H1 (cell line): ENCODE results near the gene TMEM59L. TPM values are rescaled to one million over a fixed set of nuclear protein-coding genes. Genes with fewer than 3 reads are reported as not detected.

Source experiments
- CTCF ChIA-PET: fragments of 300-600 bp; sonication (Branson Sonifier 250); formaldehyde crosslinking; loops from one replicate; lab custom pipeline; 2021; ENCODE audit not compliant: partially characterized antibody; lab: Charles Lee
- POLR2A ChIA-PET: fragments of 300-600 bp; sonication (Branson Sonifier 250); formaldehyde crosslinking; loops from one replicate; lab custom pipeline; 2021; ENCODE audit warnings: inconsistent platforms; ENCODE audit not compliant: partially characterized antibody; lab: Charles Lee
- DNase-seq, 2 experiments: peaks; one replicate each; pipeline versions ENCODE4 v3.0.0 to v3.0.0-alpha.2; 2010 to 2022; ENCODE audit warnings: low spot score in 2 of 2, low read depth in 1 of 2, mixed read lengths in 1 of 2
- FAIRE-seq: peaks from 2 replicates; lab custom pipeline; 2011; peaks lifted over from hg19 to GRCh38; lab: Jason Lieb, UNC
- H2AFZ ChIP-seq: 2 replicates; pipeline ENCODE4 v1.8.1; 2012; ENCODE audit warnings: low read length, inconsistent platforms
- H2AK5ac ChIP-seq: 2 replicates; pipeline ENCODE4 v1.6.1; 2013; ENCODE audit warnings: low read depth, low read length
- H2BK120ac ChIP-seq: replicated peaks from 2 replicates; pipeline ENCODE3; 2013; ENCODE audit warnings: low read depth, low read length, inconsistent platforms
- H2BK12ac ChIP-seq: 2 replicates; pipeline ENCODE4 v1.6.1; 2013; ENCODE audit warnings: low read depth, low read length
- H2BK15ac ChIP-seq: 2 replicates; pipeline ENCODE4 v1.6.1; 2013; ENCODE audit warnings: low read length
- H2BK20ac ChIP-seq: 2 replicates; pipeline ENCODE4 v1.6.1; 2013; ENCODE audit warnings: low read length
- H2BK5ac ChIP-seq: 2 replicates; pipeline ENCODE4 v1.6.1; 2013; ENCODE audit warnings: low read depth, low read length
- H3K14ac ChIP-seq: 2 replicates; pipeline ENCODE4 v1.6.1; 2013; ENCODE audit warnings: inconsistent platforms; ENCODE audit not compliant: insufficient read length
- H3K18ac ChIP-seq: 2 replicates; pipeline ENCODE4 v1.6.1; 2013; ENCODE audit warnings: low read length; ENCODE audit errors: extremely low read depth
- H3K23ac ChIP-seq: 2 replicates; pipeline ENCODE4 v1.6.1; 2013; ENCODE audit warnings: inconsistent platforms; ENCODE audit not compliant: insufficient read length
- H3K23me2 ChIP-seq: 2 replicates; pipeline ENCODE4 v1.6.1; 2013; ENCODE audit warnings: low read depth, low read length
- H3K27ac ChIP-seq: 2 replicates; pipeline ENCODE4 v1.6.1; 2011; ENCODE audit warnings: low read depth, low read length, inconsistent platforms
- H3K27me3 ChIP-seq, 4 experiments: replicated peaks in 1 of 4; 1 replicate in 1 of 4; 2 replicates in 3 of 4; pipeline versions ENCODE4 v1.6.1 to v1.8.1; 2011 to 2013; ENCODE audit warnings: low read length in 3 of 4, mild to moderate bottlenecking in 3 of 4, inconsistent platforms in 2 of 4, mixed read lengths in 2 of 4, moderate library complexity in 1 of 4; ENCODE audit not compliant: control insufficient read depth in 3 of 4, insufficient read depth in 3 of 4; ENCODE audit errors: extremely low read depth in 1 of 4
- H3K36me3 ChIP-seq, 4 experiments: 2 replicates each; pipeline versions ENCODE4 v1.6.1 to v1.8.1; 2011 to 2013; ENCODE audit warnings: mild to moderate bottlenecking in 4 of 4, low read length in 3 of 4, moderate library complexity in 2 of 4, control low read depth in 1 of 4, inconsistent platforms in 1 of 4; ENCODE audit not compliant: insufficient read depth in 4 of 4, control insufficient read depth in 2 of 4
- H3K4ac ChIP-seq: replicated peaks from 2 replicates; pipeline ENCODE3; 2013; ENCODE audit warnings: low read length, low read depth, mixed read lengths, inconsistent platforms; ENCODE audit not compliant: insufficient read length
- H3K4me1 ChIP-seq, 4 experiments: replicated peaks in 1 of 4; 1 replicate in 1 of 4; 2 replicates in 3 of 4; pipeline versions ENCODE4 v1.6.1 to v1.8.1; 2011 to 2013; ENCODE audit warnings: low read length in 3 of 4, inconsistent platforms in 2 of 4, mixed read lengths in 1 of 4; ENCODE audit not compliant: insufficient read depth in 4 of 4, control insufficient read depth in 3 of 4
- H3K4me2 ChIP-seq, 2 experiments: 2 replicates each; pipeline versions ENCODE4 v1.6.1 to v1.8.1; 2011 to 2013; ENCODE audit warnings: low read depth in 2 of 2, low read length in 2 of 2, control low read depth in 1 of 2, inconsistent platforms in 1 of 2, mild to moderate bottlenecking in 1 of 2; ENCODE audit not compliant: insufficient read depth in 1 of 2
- H3K4me3 ChIP-seq, 4 experiments: fragments of 200-600, 300-600 bp in 1 of 4; sonication (generic), shearing (Covaris generic), sonication (Bioruptor Twin) in 1 of 4; 2 replicates each; pipeline versions ENCODE4 v1.5.1 to v1.8.1; 2011 to 2016; ENCODE audit warnings: low read length in 4 of 4, low read depth in 3 of 4, control low read depth in 2 of 4, inconsistent platforms in 2 of 4, mild to moderate bottlenecking in 2 of 4, mixed read lengths in 1 of 4, moderate library complexity in 1 of 4; ENCODE audit not compliant: insufficient read depth in 2 of 4; ENCODE audit errors: extremely low read depth in 1 of 4
- H3K56ac ChIP-seq: replicated peaks from 2 replicates; pipeline ENCODE3; 2013; ENCODE audit warnings: low read depth, mild to moderate bottlenecking, mixed read lengths, low read length, inconsistent platforms; ENCODE audit not compliant: insufficient read length
- H3K79me1 ChIP-seq: 2 replicates; pipeline ENCODE4 v1.6.1; 2013; ENCODE audit warnings: low read depth, low read length, control low read depth
- H3K79me2 ChIP-seq, 2 experiments: 2 replicates each; pipeline versions ENCODE4 v1.6.1 to v1.8.1; 2012 to 2013; ENCODE audit warnings: low read length in 2 of 2, mild to moderate bottlenecking in 2 of 2, inconsistent platforms in 1 of 2; ENCODE audit not compliant: insufficient read depth in 2 of 2, control insufficient read depth in 1 of 2
- H3K9ac ChIP-seq, 4 experiments: replicated peaks in 1 of 4; 1 replicate in 1 of 4; 2 replicates in 3 of 4; pipeline versions ENCODE4 v1.6.1 to v1.8.1; 2011 to 2013; ENCODE audit warnings: low read depth in 3 of 4, low read length in 3 of 4, control low read depth in 2 of 4, mild to moderate bottlenecking in 2 of 4, moderate library complexity in 2 of 4, inconsistent platforms in 1 of 4; ENCODE audit errors: extremely low read depth in 1 of 4
- H3K9me3 ChIP-seq, 2 experiments: 2 replicates each; pipeline versions ENCODE4 v1.6.1 to v1.8.1; 2012 to 2013; ENCODE audit warnings: mild to moderate bottlenecking in 2 of 2, moderate library complexity in 2 of 2, control low read depth in 1 of 2, inconsistent platforms in 1 of 2, low read depth in 1 of 2, low read length in 1 of 2, mixed read lengths in 1 of 2; ENCODE audit not compliant: insufficient read depth in 2 of 2
- H4K20me1 ChIP-seq, 2 experiments: replicated peaks in 1 of 2; 2 replicates each; pipeline versions ENCODE3 to v1.8.1; 2011 to 2013; ENCODE audit warnings: inconsistent platforms in 2 of 2, low read length in 2 of 2, mild to moderate bottlenecking in 1 of 2; ENCODE audit not compliant: insufficient read depth in 2 of 2, control insufficient read depth in 1 of 2
- H4K5ac ChIP-seq: 2 replicates; pipeline ENCODE4 v1.6.1; 2013; ENCODE audit warnings: low read length, low read depth, mixed read lengths, inconsistent platforms; ENCODE audit not compliant: insufficient read length
- H4K8ac ChIP-seq: 2 replicates; pipeline ENCODE4 v1.8.0; 2013; ENCODE audit warnings: mild to moderate bottlenecking, moderate library complexity, low read length, inconsistent platforms; ENCODE audit not compliant: insufficient read depth; ENCODE audit errors: extremely low read depth
- H4K91ac ChIP-seq: replicated peaks from 2 replicates; pipeline ENCODE3; 2013; ENCODE audit warnings: low read length, mixed read lengths, inconsistent platforms; ENCODE audit not compliant: insufficient read length
- BCL11A ChIP-seq, 2 experiments: IDR thresholded peaks; one replicate each; pipeline ENCODE4 v1.6.1; 2011; ENCODE audit warnings: low read depth in 2 of 2, low read length in 2 of 2, mild to moderate bottlenecking in 2 of 2
- KDM4A ChIP-seq: IDR thresholded peaks from one replicate; pipeline ENCODE4 v1.7.1; 2012; ENCODE audit warnings: low read depth, mild to moderate bottlenecking, moderate library complexity, low read length, inconsistent platforms; ENCODE audit not compliant: severe bottlenecking
- RBBP5 ChIP-seq: IDR thresholded peaks from 2 replicates; pipeline ENCODE4 v1.7.1; 2012; ENCODE audit warnings: low read depth, mild to moderate bottlenecking, inconsistent platforms, low read length, moderate library complexity, borderline replicate concordance
- SIRT6 ChIP-seq: IDR thresholded peaks from one replicate; pipeline ENCODE4 v1.7.1; 2012; ENCODE audit warnings: low read length, inconsistent platforms
- TAF1 ChIP-seq: IDR thresholded peaks from 2 replicates; pipeline ENCODE4 v1.6.1; 2011; ENCODE audit warnings: mild to moderate bottlenecking, low read depth, low read length
- WGBS, 2 experiments: shearing (Covaris generic) in 1 of 2; methylation state at CpG; one replicate each; pipeline versions ENCODE4 v1.1.6 to v1.1.7; 2013 to 2015; ENCODE audit warnings: low lambda C conversion rate in 2 of 2, mixed read lengths in 2 of 2, inconsistent platforms in 1 of 2, low coverage in 1 of 2, missing lambda C conversion rate in 1 of 2; ENCODE audit not compliant: insufficient replicate concordance in 2 of 2, insufficient coverage in 1 of 2, insufficient read length in 1 of 2; ENCODE audit errors: extremely low coverage in 1 of 2, missing lambda C conversion rate in 1 of 2; 5-methylcytosine and 5-hydroxymethylcytosine counted together
- polyA plus RNA-seq, 7 experiments: library from polyadenylated mRNA; depleted of rRNA in 3 of 7; stranded (reverse) in 5 of 7; unstranded in 2 of 7; fragments of >200 nt in 5 of 7; fragments of 200-250 nt in 2 of 7; gene quantifications; 1 replicate in 5 of 7; 2 replicates in 1 of 7; 4 replicates in 1 of 7; pipeline versions ENCODE4 v1.2.1 to v1.2.3, GENCODE V29; 2011 to 2013; ENCODE audit warnings: missing spikeins in 2 of 7, mixed read lengths in 2 of 7
- total RNA-seq: library from RNA; stranded (reverse); fragmentation: NEBNext Ultra II Directional; extraction: Animal tissue kit (Norgen Biotek cat#: 25700); gene quantifications from 2 replicates; pipeline ENCODE4 v1.2.1, GENCODE V29; 2021

Gene TMEM59L
- total and polyA plus RNA-seq, 2 of the 8 experiments (the other 6 are each of a cell fraction or from before 2014, with no cell fraction given), result 4.0 to 12.2 TPM

- H2BK15ac ChIP-seq, result no peak overlapping the region
- H3K23me2 ChIP-seq, result peaks cover 8% of the 10 kb centered on the region; the same call in 1 of the 2 replicates
- H4K8ac ChIP-seq, result no peak overlapping the region
- H3K4me1 ChIP-seq, result peaks cover 4 to 14% (median 6%) of the 10 kb centered on the region in 4 experiments
- no peak overlapping the region for H2BK5ac ChIP-seq
- DNase-seq (no peak), FAIRE-seq (no peak)
- peaks cover 10% of the 10 kb centered on the region for H3K79me1 ChIP-seq
- H3K56ac ChIP-seq, result no peak overlapping the region
- no peak overlapping the region for H3K14ac ChIP-seq
- H3K4me3 ChIP-seq, result no peak overlapping the region
- no peak overlapping the region for H2BK120ac ChIP-seq
- no peak overlapping the region for H2BK20ac ChIP-seq
- H3K36me3 ChIP-seq, result no peaks in the 10 kb centered on the region
- no peak overlapping the region for H3K23ac ChIP-seq
- 87% methylated on average over 8 of the region's 8 CpGs; no CpG with 5 or more reads in 1 of the 2 experiments for WGBS, 2 experiments
- ChIA-PET CTCF (interaction anchor here (0.6 to 1.3 kb wide), 6 partner anchors 9 to 275 kb away, joined by 3 to 5 read pairs (median 3); no protein-coding TSS in a partner anchor), POLR2A (interaction anchor here (0.6 to 1.3 kb wide), 5 partner anchors 8 to 18 kb away, joined by 3 to 5 read pairs (median 3); no protein-coding TSS in a partner anchor)
- no peak overlapping the region for H4K91ac ChIP-seq
- no peak overlapping the region for H2AK5ac ChIP-seq
- no peak overlapping the region for H2AFZ ChIP-seq
- no peak overlapping the region for H3K27ac ChIP-seq
- H3K27me3 ChIP-seq, result peaks cover 0 to 8% (median 4%) of the 10 kb centered on the region in 4 experiments; a peak in 4 of 7 replicates
- peaks cover 4 to 10% of the 10 kb centered on the region in 2 experiments for H3K79me2 ChIP-seq
- H3K4ac ChIP-seq, result no peak overlapping the region
- no peak overlapping the region for H2BK12ac ChIP-seq
- H4K5ac ChIP-seq, result no peak overlapping the region
- no peak overlapping the region for H3K18ac ChIP-seq
- H4K20me1 ChIP-seq, result peaks cover 0 to 9% of the 10 kb centered on the region in 2 experiments
- no peak overlapping the region for H3K4me2 ChIP-seq
- no peak overlapping the region for H3K9ac ChIP-seq
- H3K9me3 ChIP-seq, result no peaks in the 10 kb centered on the region
- TF ChIP-seq RBBP5 (no peak), KDM4A (no peak), BCL11A (IDR thresholded peaks at IDR 0.05; ENCODE audit: low read depth in 2 of 2, low read length in 2 of 2) (no peak), TAF1 (no peak), SIRT6 (no peak)
These were observed 27.1 kb downstream of the TMEM59L start for GRCh38 chr19:18639706-18640243.
